ENCODE data around the gene PDGFB. TPM values are rescaled to one million over a fixed set of nuclear protein-coding genes. Genes with fewer than 3 reads are reported as not detected.

PDGFB gene
- total RNA-seq, 1 experiment from 2014 or later: 13.1 TPM

GRCh38 chr22:39233710-39234471 is 10.9 kb downstream of the PDGFB start:
- ChIA-PET RAD21 (ENCODE audit: low non-redundant PET in 1 of 2, low total read pairs in 2 of 2, uncharacterized antibody in 2 of 2, unreplicated experiment in 2 of 2) (no interaction called here), CTCF (interaction anchor here (1.3 kb wide), 1 partner anchor 73 kb away, joined by 3 read pairs; no protein-coding TSS in a partner anchor), POLR2A (no interaction called here)
- no TSS peak for BruUV-seq (replicated peaks)
- no peak overlapping the region for H3K27ac ChIP-seq (ENCODE audit: low read depth, low read length)
- H3K9me3 ChIP-seq (ENCODE audit: control insufficient read depth in 1 of 2, insufficient read depth in 1 of 2, low read depth in 1 of 2, low read length in 2 of 2): no peaks in the 10 kb centered on the region
- no peak overlapping the region for H3K4me2 ChIP-seq (ENCODE audit: low read length)
- peaks cover 0 to 14% of the 10 kb centered on the region in 2 experiments; a peak in 1 of 4 replicates for H3K36me3 ChIP-seq (ENCODE audit: control insufficient read depth in 1 of 2, insufficient read depth in 2 of 2, low read length in 2 of 2)
- no peaks in the 10 kb centered on the region for H3K9me2 ChIP-seq (ENCODE audit: insufficient read depth)
- DNase-seq (ENCODE audit: low read depth, low spot score): no peak
- intact Hi-C loops (cut with micrococcal nuclease): no loop called here
- TF ChIP-seq REST (IDR thresholded peaks at IDR 0.05; ENCODE audit: low read depth) (no peak), SRF (IDR thresholded peaks at IDR 0.05; ENCODE audit: low read depth) (no peak), JUND (IDR thresholded peaks at IDR 0.05) (no peak), EZH2phosphoT487 (IDR thresholded peaks at IDR 0.05; ENCODE audit: borderline replicate concordance) (no peak), SIN3A (IDR thresholded peaks at IDR 0.05; ENCODE audit: low read depth) (no peak), POLR2A (IDR thresholded peaks at IDR 0.05; ENCODE audit: borderline replicate concordance, extremely low read depth, insufficient read depth, insufficient read length) (no peak), SP1 (IDR thresholded peaks at IDR 0.05; ENCODE audit: low read depth) (no peak), POLR2AphosphoS5 (IDR thresholded peaks at IDR 0.05; ENCODE audit: low read depth, low read length) (no peak), ZNF274 (IDR thresholded peaks at IDR 0.05; ENCODE audit: low read depth, low read length) (no peak), ELF1 (IDR thresholded peaks at IDR 0.05; ENCODE audit: borderline replicate concordance, low read depth) (no peak), EGR1 (IDR thresholded peaks at IDR 0.05; ENCODE audit: low read depth) (no peak), TCF7L2 (IDR thresholded peaks at IDR 0.05; ENCODE audit: borderline replicate concordance, extremely low read depth, insufficient read depth, insufficient read length) (no peak), FOSL1 (IDR thresholded peaks at IDR 0.05; ENCODE audit: low read depth) (no peak)
- TF ChIP-seq, protein P1, sequence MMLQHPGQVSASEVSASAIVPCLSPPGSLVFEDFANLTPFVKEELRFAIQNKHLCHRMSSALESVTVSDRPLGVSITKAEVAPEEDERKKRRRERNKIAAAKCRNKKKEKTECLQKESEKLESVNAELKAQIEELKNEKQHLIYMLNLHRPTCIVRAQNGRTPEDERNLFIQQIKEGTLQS (IDR thresholded peaks at IDR 0.05): no peak
- no peaks in the 10 kb centered on the region for H3K27me3 ChIP-seq (ENCODE audit: insufficient read depth, low read length)
- no peak overlapping the region for H3K4me3 ChIP-seq (replicated peaks in 1 of 2; ENCODE audit: low read depth in 1 of 2, low read length in 2 of 2)
- peaks cover 26% of the 10 kb centered on the region; the same call in 1 of the 2 replicates for H3K79me2 ChIP-seq (ENCODE audit: insufficient read depth, low read length)
- H3K9ac ChIP-seq (ENCODE audit: low read length): no peak overlapping the region
- peaks cover 30 to 47% of the 10 kb centered on the region in 2 experiments for H3K4me1 ChIP-seq (ENCODE audit: control insufficient read depth in 1 of 2, insufficient read depth in 2 of 2, low read length in 2 of 2)
- H2AFZ ChIP-seq (ENCODE audit: low read depth, low read length, poor library complexity, severe bottlenecking): no peak overlapping the region
- ATAC-seq: no peak
- H4K20me1 ChIP-seq (ENCODE audit: insufficient read depth): no peaks in the 10 kb centered on the region

Data from HCT116 (cell line).